Brain microvascular endothelial cell (primary cell): ENCODE results near the gene RECQL5.
A peak's percentile ranks its signal among the peaks of the same experiment; 100 is the strongest.

Source experiments
- DNase-seq: peaks from one replicate; pipeline ENCODE4 v3.0.0-alpha.2; 2020
- H3K27ac ChIP-seq: fragments of 250-450 bp; sonication (Bioruptor Pico); 2 replicates; pipeline ENCODE4 v1.5.1; 2020; ENCODE audit warnings: mild to moderate bottlenecking, moderate library complexity
- H3K27me3 ChIP-seq: fragments of 250-450 bp; sonication (Bioruptor Pico); replicated peaks from 2 replicates; pipeline ENCODE4 v1.5.1; 2020; ENCODE audit warnings: mild to moderate bottlenecking
- H3K36me3 ChIP-seq: fragments of 250-450 bp; sonication (Bioruptor Pico); replicated peaks from 2 replicates; pipeline ENCODE4 v1.5.1; 2020; ENCODE audit warnings: mild to moderate bottlenecking
- H3K4me3 ChIP-seq: 2 replicates; pipeline ENCODE4 v1.5.1; 2011; ENCODE audit warnings: low read depth, mild to moderate bottlenecking, control low read depth, low read length, moderate library complexity
- CTCF ChIP-seq: IDR thresholded peaks from 2 replicates; pipeline ENCODE4 v1.5.1; 2011; ENCODE audit warnings: low read depth, mild to moderate bottlenecking, moderate library complexity, low read length, control low read depth, inconsistent platforms; ENCODE audit errors: missing control alignments
- in situ Hi-C: cut with HindIII; loops from 2 replicates; pipeline ENCODE4 v1.10.0; 2017; ENCODE audit warnings: low sequenced_read_pairs, low pct_ligation_motif_present

Gene RECQL5

GRCh38 chr17:75666959-75667790 lies at the start of gene RECQL5, which contains the start of gene SAP30BP:
Gene RECQL5, minus strand, starts transcription at chr17:75667154. Its CDS starts 597 bp downstream, at chr17:75666557.
Gene SAP30BP, plus strand, starts transcription at chr17:75667338. Its CDS starts 35 bp downstream, at chr17:75667373.
- DNase-seq: peak; percentile 98
- Histone ChIP-seq H3K27me3 (no peaks in the 10 kb centered on the region), H3K27ac (peak within 1 kb of the TSS; percentile 94), H3K36me3 (peaks cover 35% of the 10 kb centered on the region), H3K4me3 (peak within 1 kb of the TSS; percentile 98)
- no peak for TF ChIP-seq CTCF
- in situ Hi-C loops: no loop called here

GRCh38 chr17:75712446-75712845 lies 45.5 kb upstream of the RECQL5 start:
- in situ Hi-C loops: no loop called here
- H3K36me3 ChIP-seq: peaks cover 6% of the 10 kb centered on the region
- no peak for TF ChIP-seq CTCF
- H3K4me3 ChIP-seq: no peak overlapping the region
- no peaks in the 10 kb centered on the region for H3K27me3 ChIP-seq
- DNase-seq: no peak
- no peak overlapping the region for H3K27ac ChIP-seq

GRCh38 chr17:75707079-75707571 lies 40.2 kb upstream of the RECQL5 start:
- DNase-seq: peak; percentile 48
- in situ Hi-C loops: no loop called here
- Histone ChIP-seq H3K27ac (no peak overlapping the region), H3K27me3 (no peaks in the 10 kb centered on the region), H3K4me3 (no peak overlapping the region), H3K36me3 (peaks cover 45% of the 10 kb centered on the region)
- no peak for TF ChIP-seq CTCF

- in situ Hi-C loops: no loop called here
- no peak overlapping the region for H3K27ac ChIP-seq
- H3K27me3 ChIP-seq: no peaks in the 10 kb centered on the region
- DNase-seq: no peak
- H3K4me3 ChIP-seq: no peak overlapping the region
- H3K36me3 ChIP-seq: peaks cover 52% of the 10 kb centered on the region
- TF ChIP-seq CTCF: no peak
These were observed 39.2 kb upstream of the RECQL5 start for GRCh38 chr17:75706042-75706728.

GRCh38 chr17:75704963-75705875 lies 38.3 kb upstream of the RECQL5 start:
- no peak for DNase-seq
- TF ChIP-seq CTCF: no peak
- Histone ChIP-seq H3K27ac (no peak overlapping the region), H3K4me3 (no peak overlapping the region), H3K27me3 (no peaks in the 10 kb centered on the region), H3K36me3 (peaks cover 58% of the 10 kb centered on the region)
- in situ Hi-C loops: no loop called here
